Measurements from ENCODE around the gene DYNC1LI1. TPM values are rescaled to one million over a fixed set of nuclear protein-coding genes. Genes with fewer than 3 reads are reported as not detected.

The DYNC1LI1 gene
- total RNA-seq, 1 experiment from 2014 or later, result 56.2 TPM

- Histone ChIP-seq H3K4me2 (ENCODE audit: insufficient read depth, insufficient read length, low read length) (no peak overlapping the region), H3K27ac (ENCODE audit: insufficient read length, low read depth, low read length) (no peak overlapping the region), H2BK12ac (ENCODE audit: insufficient read length, low read depth, low read length) (no peak overlapping the region), H3K18ac (ENCODE audit: insufficient read length, low read depth, low read length) (no peak overlapping the region), H3K23ac (ENCODE audit: insufficient read length, low read depth, low read length) (no peak overlapping the region), H4K5ac (ENCODE audit: insufficient read length, low read depth, low read length) (no peak overlapping the region), H3K56ac (ENCODE audit: insufficient read length, low read depth, low read length) (no peak overlapping the region), H3K4ac (ENCODE audit: low read depth, low read length) (no peak overlapping the region), H3K9ac (ENCODE audit: extremely low read depth, insufficient read length, low read length) (no peak overlapping the region), H4K8ac (replicated peaks; ENCODE audit: insufficient read length, low read depth, low read length) (no peak overlapping the region), H3K23me2 (ENCODE audit: insufficient read length, low read depth, low read length, poor library complexity, severe bottlenecking) (no peaks in the 10 kb centered on the region), H3K14ac (ENCODE audit: insufficient read depth, low read length) (no peak overlapping the region), H2BK120ac (ENCODE audit: low read depth, low read length, poor library complexity, severe bottlenecking) (no peak overlapping the region), H3K4me1 (ENCODE audit: insufficient read depth, low read length) (no peaks in the 10 kb centered on the region), H3K79me1 (ENCODE audit: insufficient read depth, low read depth, low read length, poor library complexity, severe bottlenecking) (peaks cover 2% of the 10 kb centered on the region), H2AK5ac (ENCODE audit: insufficient read length, low read length) (no peak overlapping the region), H2AFZ (ENCODE audit: low read length) (no peak overlapping the region), H2BK15ac (ENCODE audit: low read depth, low read length) (no peak overlapping the region), H3K9me3 (ENCODE audit: control insufficient read depth, low read depth, low read length) (no peaks in the 10 kb centered on the region), H4K91ac (ENCODE audit: insufficient read length, low read depth, low read length) (no peak overlapping the region), H3K27me3 (ENCODE audit: insufficient read depth, low read length) (no peaks in the 10 kb centered on the region), H4K20me1 (ENCODE audit: control insufficient read depth, insufficient read depth, insufficient read length) (peaks cover 2% of the 10 kb centered on the region), H2BK5ac (ENCODE audit: insufficient read length, low read length) (no peak overlapping the region), H3T11ph (ENCODE audit: low read length) (no peak overlapping the region), H2BK20ac (ENCODE audit: low read depth, low read length, poor library complexity, severe bottlenecking) (no peak overlapping the region), H3K79me2 (ENCODE audit: insufficient read depth, low read length) (peaks cover 13% of the 10 kb centered on the region; the same call in 1 of the 2 replicates)
- Mint-ChIP-seq H3K27ac (no peak overlapping the region), H3K27me3 (ENCODE audit: low read depth) (no peaks in the 10 kb centered on the region), H3K4me1 (peaks cover 15 to 16% of the 10 kb centered on the region in 2 experiments), H3K9me3 (no peaks in the 10 kb centered on the region), H3K4me3 (no peak overlapping the region), H3K36me3 (ENCODE audit: insufficient read depth in 1 of 3, low read depth in 3 of 3) (peaks cover 0 to 7% (median 0%) of the 10 kb centered on the region in 3 experiments; a peak in 2 of 7 replicates)
- no CpG with 5 or more reads among the region's 3 CpGs for WGBS (ENCODE audit: extremely low coverage, insufficient read length, low lambda C conversion rate)
- TF ChIP-seq CTCF (conservative IDR thresholded peaks at IDR 0.05), result no peak
- no peak for DNase-seq
Observed at GRCh38 chr3:32556332-32556731, 14.3 kb downstream of the DYNC1LI1 start.

All from H9 (cell line).